Cardiac muscle cell (in vitro differentiated cells and primary cell): ENCODE data around the gene CEP68. TPM values are rescaled to one million over a fixed set of nuclear protein-coding genes. Genes with fewer than 3 reads are reported as not detected.

ENCODE experiments used
- DNase-seq, 2 donors: peaks; one replicate each; pipeline versions ENCODE4 v3.0.0 to v3.0.0-alpha.2; 2010 to 2017; ENCODE audit warnings: low read depth in 1 of 2, low spot score in 1 of 2
- H3K27ac ChIP-seq: fragments of 200-600 bp; sonication (generic); 2 replicates; pipeline ENCODE4 v1.5.1; 2016
- H3K27me3 ChIP-seq: fragments of 200-600 bp; sonication (generic); 2 replicates; pipeline ENCODE4 v1.6.0; 2016; ENCODE audit warnings: control low read depth
- H3K36me3 ChIP-seq: fragments of 200-600 bp; sonication (generic); 2 replicates; pipeline ENCODE4 v1.5.1; 2016; ENCODE audit warnings: control low read depth
- H3K4me1 ChIP-seq: fragments of 200-600 bp; sonication (generic); 2 replicates; pipeline ENCODE4 v1.8.1; 2017; ENCODE audit warnings: low read depth, mild to moderate bottlenecking, mixed run types
- H3K4me3 ChIP-seq: fragments of 200-600 bp; sonication (generic); 2 replicates; pipeline ENCODE4 v1.5.1; 2016; ENCODE audit warnings: mild to moderate bottlenecking
- H3K9me3 ChIP-seq: fragments of 200-600 bp; sonication (generic); 2 replicates; pipeline ENCODE4 v1.5.1; 2017; ENCODE audit warnings: low read depth, mild to moderate bottlenecking, control low read depth
- polyA plus RNA-seq: library from polyadenylated mRNA; unstranded; fragments of >200 nt; fragmentation: Nextera tagmentation; extraction: Ambion mirVana; gene quantifications from 2 replicates; pipeline ENCODE4 v1.2.1, GENCODE V29; 2016
- total RNA-seq: library from RNA; depleted of rRNA; stranded (reverse); fragments of >200 nt; gene quantifications from 2 replicates; pipeline ENCODE4 v1.2.3, GENCODE V29; 2016
- TF ChIP-seq, protein P1 (sequence below): IDR thresholded peaks from 2 replicates; pipeline ENCODE4 v1.5.1; 2012; ENCODE audit warnings: low read depth, mild to moderate bottlenecking, low read length

The CEP68 gene
- total and polyA plus RNA-seq, 2 experiments from 2014 or later: 17.6 to 28.3 TPM

DNA sequence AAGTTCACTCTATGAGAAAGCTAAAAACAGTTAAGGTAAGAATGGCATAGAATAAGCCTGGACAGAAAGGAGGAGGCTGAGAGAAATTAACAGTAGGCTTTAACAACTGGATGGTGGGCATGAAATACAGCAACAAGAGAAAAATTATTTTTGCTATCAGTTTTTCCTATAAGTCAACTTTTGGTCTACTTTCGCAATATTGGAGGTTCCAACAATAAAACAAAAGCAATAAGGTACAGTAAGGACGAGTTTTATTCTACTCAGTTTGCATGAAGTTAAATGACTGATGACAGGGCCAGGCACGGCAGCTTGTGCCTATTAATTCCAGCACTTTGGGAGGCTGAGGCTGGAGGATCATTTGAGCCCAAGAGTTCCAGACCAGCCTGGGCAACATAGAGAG lies 56.4 kb downstream of the CEP68 start:
- no peak overlapping the region for H3K27ac ChIP-seq
- TF ChIP-seq, protein P1, sequence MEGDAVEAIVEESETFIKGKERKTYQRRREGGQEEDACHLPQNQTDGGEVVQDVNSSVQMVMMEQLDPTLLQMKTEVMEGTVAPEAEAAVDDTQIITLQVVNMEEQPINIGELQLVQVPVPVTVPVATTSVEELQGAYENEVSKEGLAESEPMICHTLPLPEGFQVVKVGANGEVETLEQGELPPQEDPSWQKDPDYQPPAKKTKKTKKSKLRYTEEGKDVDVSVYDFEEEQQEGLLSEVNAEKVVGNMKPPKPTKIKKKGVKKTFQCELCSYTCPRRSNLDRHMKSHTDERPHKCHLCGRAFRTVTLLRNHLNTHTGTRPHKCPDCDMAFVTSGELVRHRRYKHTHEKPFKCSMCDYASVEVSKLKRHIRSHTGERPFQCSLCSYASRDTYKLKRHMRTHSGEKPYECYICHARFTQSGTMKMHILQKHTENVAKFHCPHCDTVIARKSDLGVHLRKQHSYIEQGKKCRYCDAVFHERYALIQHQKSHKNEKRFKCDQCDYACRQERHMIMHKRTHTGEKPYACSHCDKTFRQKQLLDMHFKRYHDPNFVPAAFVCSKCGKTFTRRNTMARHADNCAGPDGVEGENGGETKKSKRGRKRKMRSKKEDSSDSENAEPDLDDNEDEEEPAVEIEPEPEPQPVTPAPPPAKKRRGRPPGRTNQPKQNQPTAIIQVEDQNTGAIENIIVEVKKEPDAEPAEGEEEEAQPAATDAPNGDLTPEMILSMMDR: no peak

DNA sequence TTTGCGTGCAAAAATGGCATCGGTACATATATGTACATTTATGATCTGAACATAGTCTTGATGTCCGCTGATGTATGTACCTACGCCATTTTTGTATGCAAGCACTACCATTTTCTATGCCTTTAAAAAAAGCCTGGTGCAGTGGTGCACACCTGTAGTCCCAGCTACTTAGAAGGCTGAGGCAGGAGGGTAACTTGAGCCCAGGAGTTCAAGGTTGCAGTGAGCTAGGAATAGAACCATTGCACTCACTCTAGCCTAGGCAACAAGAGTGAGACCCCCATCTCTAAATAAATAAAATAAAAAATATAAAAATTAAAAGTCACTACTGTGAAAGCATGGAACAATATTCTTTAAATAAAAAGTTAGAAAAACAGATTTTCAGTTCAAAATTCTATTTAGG lies 57.0 kb downstream of the CEP68 start:
- Histone ChIP-seq H3K9me3 (no peaks in the 10 kb centered on the region), H3K27me3 (no peaks in the 10 kb centered on the region), H3K27ac (no peak overlapping the region), H3K4me3 (no peak overlapping the region), H3K4me1 (no peaks in the 10 kb centered on the region), H3K36me3 (no peaks in the 10 kb centered on the region)
- TF ChIP-seq, protein P1: no peak
- no peak for DNase-seq

More for the DNA sequence above, 56.4 kb downstream of the CEP68 start:
- no peaks in the 10 kb centered on the region for H3K4me1 ChIP-seq
- DNase-seq: no peak
- no peaks in the 10 kb centered on the region for H3K36me3 ChIP-seq
- no peak overlapping the region for H3K4me3 ChIP-seq
- H3K27me3 ChIP-seq: no peaks in the 10 kb centered on the region
- no peaks in the 10 kb centered on the region for H3K9me3 ChIP-seq

DNA sequence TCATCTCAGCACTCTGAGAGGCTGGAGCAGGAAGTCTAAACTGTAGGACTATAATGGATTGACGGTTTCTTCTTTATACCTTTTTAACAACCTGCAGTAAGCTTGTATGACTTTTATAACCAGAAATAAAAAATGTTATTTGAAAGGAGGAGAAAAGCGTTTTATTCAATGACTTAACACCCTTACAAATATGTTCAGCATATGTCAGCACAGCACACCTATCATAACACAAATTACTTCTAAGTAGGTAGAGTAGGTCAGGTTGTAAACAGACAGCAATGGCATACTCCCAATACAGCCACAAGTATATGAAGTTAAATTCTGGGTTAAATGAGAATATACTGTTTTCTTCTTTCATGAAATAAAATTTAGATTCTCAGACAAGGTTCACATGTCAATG lies 57.6 kb downstream of the CEP68 start:
- Histone ChIP-seq H3K4me1 (no peaks in the 10 kb centered on the region), H3K9me3 (no peaks in the 10 kb centered on the region), H3K36me3 (no peaks in the 10 kb centered on the region), H3K4me3 (no peak overlapping the region), H3K27me3 (no peaks in the 10 kb centered on the region), H3K27ac (no peak overlapping the region)
- TF ChIP-seq, protein P1: no peak
- DNase-seq: no peak

DNA sequence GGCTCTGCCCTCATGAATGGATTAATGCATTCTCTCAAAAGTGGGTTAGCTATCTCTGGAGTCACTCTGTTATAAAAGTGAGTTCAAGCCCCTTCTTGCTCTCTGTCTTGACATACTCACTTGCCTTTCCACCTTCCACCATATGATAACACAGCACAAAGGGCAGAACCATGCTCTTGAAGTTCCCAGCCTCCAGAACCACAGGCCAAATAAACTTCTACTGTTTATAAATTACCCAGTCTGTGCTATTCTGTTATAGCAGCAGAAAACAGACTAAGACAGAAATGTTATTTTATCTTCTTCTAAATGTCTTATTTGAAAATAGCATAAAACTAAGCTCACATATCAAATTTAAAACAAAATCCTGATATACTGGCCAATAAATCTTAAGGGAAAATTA lies 58.7 kb downstream of the CEP68 start:
- H3K36me3 ChIP-seq: no peaks in the 10 kb centered on the region
- no peaks in the 10 kb centered on the region for H3K27me3 ChIP-seq
- DNase-seq: no peak
- no peaks in the 10 kb centered on the region for H3K4me1 ChIP-seq
- H3K9me3 ChIP-seq: no peaks in the 10 kb centered on the region
- TF ChIP-seq, protein P1: no peak
- no peak overlapping the region for H3K27ac ChIP-seq
- no peak overlapping the region for H3K4me3 ChIP-seq

DNA sequence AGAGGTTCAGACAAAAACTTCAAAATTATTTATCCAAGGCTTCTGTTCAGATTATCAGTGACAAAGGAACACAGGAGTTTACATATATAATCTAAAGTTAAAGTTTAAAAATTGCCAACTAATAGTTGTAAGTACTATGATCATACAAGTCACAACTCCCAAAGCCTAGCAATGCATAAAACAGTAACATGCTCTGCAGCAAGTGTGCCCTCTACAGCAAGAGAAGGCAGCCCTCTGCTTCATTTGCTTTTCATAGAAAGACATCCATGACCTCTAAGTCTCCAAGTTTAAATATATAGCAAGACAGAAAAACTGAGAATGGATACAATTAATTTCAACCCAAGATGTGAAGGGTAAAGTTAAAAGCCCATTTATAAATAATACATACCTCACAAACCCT lies 60.4 kb downstream of the CEP68 start:
- Histone ChIP-seq H3K27ac (no peak overlapping the region), H3K4me3 (no peak overlapping the region), H3K27me3 (no peaks in the 10 kb centered on the region), H3K9me3 (no peaks in the 10 kb centered on the region), H3K4me1 (no peaks in the 10 kb centered on the region), H3K36me3 (no peaks in the 10 kb centered on the region)
- DNase-seq: no peak
- TF ChIP-seq, protein P1: no peak
